Hepatocyte (in vitro differentiated cells): ENCODE results near the gene ACADVL.

Experiments
- CTCF ChIP-seq: fragments of 200-600 bp; sonication (generic); IDR thresholded peaks from 2 replicates; pipeline ENCODE4 v1.5.1; 2016; ENCODE audit warnings: antibody characterized with exemption, mild to moderate bottlenecking; ENCODE audit not compliant: poor library complexity
- EZH2 ChIP-seq: fragments of 200-600 bp; sonication (generic); IDR thresholded peaks from 2 replicates; pipeline ENCODE4 v1.6.1; 2016; ENCODE audit warnings: antibody characterized with exemption, mild to moderate bottlenecking, borderline replicate concordance
- EZH2phosphoT487 ChIP-seq: fragments of 200-600 bp; sonication (generic); IDR thresholded peaks from one replicate; pipeline ENCODE4 v1.6.1; 2018; ENCODE audit warnings: antibody characterized with exemption, mild to moderate bottlenecking, low read depth, moderate library complexity; ENCODE audit not compliant: unreplicated experiment, severe bottlenecking

GRCh38 chr17:7204828-7205461 is 14.8 kb upstream of the ACADVL start:
- TF ChIP-seq CTCF = no peak
- TF ChIP-seq EZH2phosphoT487 = no peak
- TF ChIP-seq EZH2 = no peak
